ENCODE measurements around the gene TEX19.

DNA sequence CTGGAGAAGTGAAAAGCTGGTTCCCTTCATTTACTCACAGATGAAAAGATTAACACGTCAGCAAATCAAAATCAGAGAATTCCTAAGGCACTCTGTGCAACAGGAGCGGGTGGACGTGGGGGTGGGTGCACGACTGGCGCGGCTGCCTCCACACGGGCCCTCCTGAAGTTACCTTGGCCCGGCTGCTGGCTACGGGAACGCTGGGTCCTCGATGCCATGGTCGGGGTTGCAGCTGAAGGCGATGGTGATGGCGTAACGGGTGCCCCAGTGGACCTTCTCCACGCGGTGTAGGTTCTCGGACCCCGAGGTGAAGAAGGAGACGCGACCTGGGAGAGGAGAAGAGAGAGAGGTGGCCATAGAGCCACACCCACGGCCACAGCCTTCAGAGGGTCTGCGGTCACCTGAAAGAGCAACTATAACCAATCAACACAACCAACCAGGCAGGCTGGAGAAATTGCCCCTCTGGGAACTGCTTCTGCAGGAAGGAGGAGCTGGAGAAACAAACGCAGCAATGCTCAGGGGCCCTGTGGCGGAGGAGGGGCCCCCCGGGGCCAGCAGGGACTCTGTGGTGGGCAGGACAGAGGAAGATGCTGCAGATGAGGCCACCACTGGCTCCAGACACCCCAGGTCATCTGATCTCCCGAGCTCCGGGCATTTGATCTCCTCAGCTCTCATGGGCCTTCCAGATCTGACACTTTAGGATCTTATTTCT lies 33.3 kb downstream of the TEX19 start:
- TF ChIP-seq POLR2AphosphoS5 (IDR thresholded peaks at IDR 0.05; ENCODE audit: low read depth): no peak
- TF ChIP-seq, protein P1, sequence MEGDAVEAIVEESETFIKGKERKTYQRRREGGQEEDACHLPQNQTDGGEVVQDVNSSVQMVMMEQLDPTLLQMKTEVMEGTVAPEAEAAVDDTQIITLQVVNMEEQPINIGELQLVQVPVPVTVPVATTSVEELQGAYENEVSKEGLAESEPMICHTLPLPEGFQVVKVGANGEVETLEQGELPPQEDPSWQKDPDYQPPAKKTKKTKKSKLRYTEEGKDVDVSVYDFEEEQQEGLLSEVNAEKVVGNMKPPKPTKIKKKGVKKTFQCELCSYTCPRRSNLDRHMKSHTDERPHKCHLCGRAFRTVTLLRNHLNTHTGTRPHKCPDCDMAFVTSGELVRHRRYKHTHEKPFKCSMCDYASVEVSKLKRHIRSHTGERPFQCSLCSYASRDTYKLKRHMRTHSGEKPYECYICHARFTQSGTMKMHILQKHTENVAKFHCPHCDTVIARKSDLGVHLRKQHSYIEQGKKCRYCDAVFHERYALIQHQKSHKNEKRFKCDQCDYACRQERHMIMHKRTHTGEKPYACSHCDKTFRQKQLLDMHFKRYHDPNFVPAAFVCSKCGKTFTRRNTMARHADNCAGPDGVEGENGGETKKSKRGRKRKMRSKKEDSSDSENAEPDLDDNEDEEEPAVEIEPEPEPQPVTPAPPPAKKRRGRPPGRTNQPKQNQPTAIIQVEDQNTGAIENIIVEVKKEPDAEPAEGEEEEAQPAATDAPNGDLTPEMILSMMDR (IDR thresholded peaks at IDR 0.05; ENCODE audit: insufficient read depth, low read length): no peak

Data from HL-60 (cell line).